Loucy (cell line): ENCODE data around the gene KLHDC3.

ENCODE experiments used
- H2AFZ ChIP-seq: fragments of 200-600 bp; sonication (generic); 2 replicates; pipeline ENCODE4 v1.6.0; 2016; ENCODE audit warnings: antibody characterized with exemption, mild to moderate bottlenecking, low read length, moderate library complexity
- H3F3A ChIP-seq: fragments of 200-600 bp; 2 replicates; pipeline ENCODE4 v1.6.0; 2016; ENCODE audit warnings: antibody characterized with exemption, low read depth, mild to moderate bottlenecking
- H3K27me3 ChIP-seq: fragments of 200-600 bp; sonication (generic); 2 replicates; pipeline ENCODE4 v1.6.1; 2014; ENCODE audit warnings: low read length, mild to moderate bottlenecking; ENCODE audit not compliant: insufficient read depth, poor library complexity, severe bottlenecking
- H3K36me3 ChIP-seq: fragments of 200-600 bp; sonication (generic); 2 replicates; pipeline ENCODE4 v1.6.1; 2016; ENCODE audit warnings: low read length; ENCODE audit not compliant: insufficient read depth
- H3K4me1 ChIP-seq: fragments of 200-600 bp; sonication (generic); 2 replicates; pipeline ENCODE4 v1.5.1; 2014; ENCODE audit warnings: low read length, mild to moderate bottlenecking; ENCODE audit not compliant: insufficient read depth, poor library complexity, severe bottlenecking
- H3K4me2 ChIP-seq: fragments of 200-600 bp; sonication (generic); 2 replicates; pipeline ENCODE4 v1.6.0; 2014; ENCODE audit warnings: antibody characterized with exemption, low read length, low read depth, mild to moderate bottlenecking; ENCODE audit not compliant: poor library complexity, severe bottlenecking
- H3K4me3 ChIP-seq: fragments of 200-600 bp; sonication (generic); 2 replicates; pipeline ENCODE4 v1.5.1; 2014; ENCODE audit warnings: low read length, mild to moderate bottlenecking, mixed read lengths; ENCODE audit not compliant: poor library complexity, severe bottlenecking
- H3K79me2 ChIP-seq: fragments of 200-600 bp; sonication (generic); 2 replicates; pipeline ENCODE4 v1.6.1; 2014; ENCODE audit warnings: low read length; ENCODE audit not compliant: insufficient read depth
- H3K9ac ChIP-seq: fragments of 200-600 bp; sonication (generic); 2 replicates; pipeline ENCODE4 v1.6.0; 2014; ENCODE audit warnings: mild to moderate bottlenecking, low read depth, low read length, moderate library complexity; ENCODE audit not compliant: poor library complexity, severe bottlenecking
- H3K9me2 ChIP-seq: fragments of 200-600 bp; sonication (generic); replicated peaks from 2 replicates; pipeline ENCODE4 v1.6.1; 2016; ENCODE audit warnings: low read depth, low read length, mixed read lengths
- H3K9me3 ChIP-seq: fragments of 200-600 bp; sonication (generic); 2 replicates; pipeline ENCODE4 v1.6.1; 2014; ENCODE audit warnings: mild to moderate bottlenecking, antibody characterized with exemption, low read length, low read depth; ENCODE audit not compliant: insufficient read depth
- H4K20me1 ChIP-seq: fragments of 200-600 bp; sonication (generic); 2 replicates; pipeline ENCODE4 v1.6.0; 2014; ENCODE audit warnings: antibody characterized with exemption, low read length, mild to moderate bottlenecking; ENCODE audit not compliant: insufficient read depth, poor library complexity, severe bottlenecking
- CTCF ChIP-seq: fragments of 200-600 bp; sonication (generic); conservative IDR thresholded peaks from 2 replicates; pipeline ENCODE4 v1.5.1; 2014; ENCODE audit warnings: mild to moderate bottlenecking, antibody characterized with exemption, low read length
- EZH2phosphoT487 ChIP-seq: fragments of 200-600 bp; IDR thresholded peaks from 2 replicates; pipeline ENCODE4 v1.6.1; 2018; ENCODE audit warnings: antibody characterized with exemption, mild to moderate bottlenecking, moderate library complexity, borderline replicate concordance

KLHDC3 gene

GRCh38 chr6:42968126-42968701 is 45.8 kb upstream of the KLHDC3 start:
- Histone ChIP-seq H3K4me3 (no peak overlapping the region), H4K20me1 (no peaks in the 10 kb centered on the region), H2AFZ (no peak overlapping the region), H3K9ac (no peak overlapping the region), H3K79me2 (no peaks in the 10 kb centered on the region), H3K9me2 (no peaks in the 10 kb centered on the region), H3K27me3 (no peaks in the 10 kb centered on the region), H3K4me2 (no peak overlapping the region), H3K4me1 (no peaks in the 10 kb centered on the region), H3F3A (no peaks in the 10 kb centered on the region), H3K36me3 (no peaks in the 10 kb centered on the region), H3K9me3 (no peaks in the 10 kb centered on the region)
- TF ChIP-seq EZH2phosphoT487 (no peak), CTCF (no peak)

- Histone ChIP-seq H3K9me3 (no peaks in the 10 kb centered on the region), H3F3A (no peaks in the 10 kb centered on the region), H3K27me3 (no peaks in the 10 kb centered on the region), H3K9me2 (no peaks in the 10 kb centered on the region), H3K4me2 (no peak overlapping the region), H2AFZ (no peak overlapping the region), H3K9ac (no peak overlapping the region), H3K79me2 (no peaks in the 10 kb centered on the region), H3K4me1 (no peaks in the 10 kb centered on the region), H3K36me3 (no peaks in the 10 kb centered on the region), H4K20me1 (no peaks in the 10 kb centered on the region), H3K4me3 (no peak overlapping the region)
- no peak for TF ChIP-seq EZH2phosphoT487
- no peak for TF ChIP-seq CTCF
Measured at GRCh38 chr6:42968783-42969182, 45.3 kb upstream of the KLHDC3 start.

- H3K9me3 ChIP-seq: no peaks in the 10 kb centered on the region
- TF ChIP-seq CTCF (no peak), EZH2phosphoT487 (no peak)
- H3K4me3 ChIP-seq: no peak overlapping the region
- no peak overlapping the region for H3K9ac ChIP-seq
- no peak overlapping the region for H2AFZ ChIP-seq
- H3K36me3 ChIP-seq: no peaks in the 10 kb centered on the region
- no peak overlapping the region for H3K4me2 ChIP-seq
- no peaks in the 10 kb centered on the region for H3K4me1 ChIP-seq
- H3K27me3 ChIP-seq: no peaks in the 10 kb centered on the region
- H3K79me2 ChIP-seq: no peaks in the 10 kb centered on the region
- H3K9me2 ChIP-seq: no peaks in the 10 kb centered on the region
- no peaks in the 10 kb centered on the region for H3F3A ChIP-seq
- no peaks in the 10 kb centered on the region for H4K20me1 ChIP-seq
Measured at GRCh38 chr6:42969431-42969830, 44.6 kb upstream of the KLHDC3 start.
